Occipital lobe (tissue), 2 donors: ENCODE measurements around the gene COL4A1. TPM values are rescaled to one million over a fixed set of nuclear protein-coding genes. Genes with fewer than 3 reads are reported as not detected.

ENCODE experiments used
- DNase-seq: peaks from one replicate; lab custom pipeline; 2025; lab: John Stamatoyannopoulos, UW
- total RNA-seq: library from RNA; depleted of rRNA; stranded (reverse); fragments of >200 nt; gene quantifications from one replicate; pipeline ENCODE4 v1.2.3, GENCODE V29; 2014

COL4A1 gene
- total RNA-seq, 1 donor from 2014 or later, result 67.8 TPM

DNA sequence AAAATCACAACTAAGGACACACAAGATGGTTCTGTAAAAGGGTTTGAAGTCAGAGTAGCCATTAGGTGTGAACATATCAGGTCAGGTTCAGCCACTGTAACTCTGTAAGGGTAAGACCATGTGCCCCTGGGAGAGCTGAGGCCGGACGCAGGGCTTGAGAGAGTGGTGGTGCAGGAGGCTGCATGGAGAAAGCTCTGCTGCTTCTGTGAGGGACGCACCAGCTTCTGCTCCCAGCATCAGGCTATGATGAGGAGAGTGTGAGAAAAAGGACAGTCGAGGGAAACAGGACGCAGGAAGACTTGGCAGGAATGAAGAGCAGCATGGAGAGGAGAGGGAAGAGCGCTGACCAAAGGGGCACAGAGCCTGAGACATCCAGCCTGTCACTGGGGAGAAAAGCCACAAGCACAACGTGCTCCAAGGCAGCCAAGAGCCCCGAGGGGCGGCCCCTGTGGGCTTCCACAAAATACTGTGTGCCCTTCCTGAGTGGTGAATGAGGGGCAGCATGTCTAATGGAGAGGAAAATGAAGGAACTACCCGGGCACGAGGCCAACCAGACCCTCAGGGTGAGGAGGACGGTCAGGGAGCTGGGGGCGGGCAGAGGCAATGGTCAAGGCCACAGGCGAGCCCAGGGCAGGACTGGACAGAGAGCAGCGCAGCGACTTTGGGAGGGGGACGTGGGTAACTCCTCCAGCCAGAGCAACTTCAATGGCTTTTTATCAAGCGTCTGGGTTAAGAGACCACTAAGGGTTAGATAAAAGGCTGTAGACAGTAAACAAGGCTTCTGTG lies 107.7 kb downstream of the COL4A1 start:
- no peak for DNase-seq

DNA sequence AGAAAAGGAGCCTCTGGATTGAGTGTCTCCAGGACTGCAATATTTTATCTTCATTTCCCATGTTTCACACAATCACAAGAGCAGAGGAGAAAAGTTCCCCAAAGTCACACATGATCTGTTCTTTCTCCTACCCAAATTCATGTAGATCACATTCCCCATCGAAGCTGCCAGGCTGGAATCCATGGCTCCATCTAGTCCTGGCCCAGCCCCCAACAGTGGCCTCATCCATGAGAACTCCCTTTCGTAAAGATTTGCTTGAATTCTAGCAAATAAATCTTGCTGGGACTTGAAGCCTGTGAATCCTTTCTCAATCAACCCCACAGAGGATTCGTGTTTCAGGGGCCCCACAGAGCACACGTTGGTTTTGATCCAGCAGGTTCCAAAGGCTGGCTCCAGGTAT lies 109.5 kb downstream of the COL4A1 start:
- DNase-seq, result no peak

DNA sequence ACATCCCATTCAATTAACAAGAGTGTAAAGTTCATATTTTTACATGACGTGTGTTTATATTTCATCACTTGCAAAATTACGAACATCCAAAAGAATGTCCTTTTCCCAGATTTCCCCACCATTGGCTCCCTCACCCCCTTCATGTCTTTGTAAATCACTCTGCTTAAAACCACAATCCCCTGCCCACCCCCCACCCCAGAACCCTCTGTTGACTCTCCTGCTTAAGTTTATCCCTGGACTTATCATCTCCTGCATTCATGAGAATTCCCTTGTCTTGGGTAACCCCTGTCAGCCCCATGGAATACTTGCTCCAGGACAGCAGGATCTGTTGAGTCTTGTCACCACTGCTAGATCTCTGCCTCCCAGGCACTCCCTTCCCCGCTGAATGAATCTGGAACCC lies 109.9 kb downstream of the COL4A1 start:
- DNase-seq, result no peak

DNA sequence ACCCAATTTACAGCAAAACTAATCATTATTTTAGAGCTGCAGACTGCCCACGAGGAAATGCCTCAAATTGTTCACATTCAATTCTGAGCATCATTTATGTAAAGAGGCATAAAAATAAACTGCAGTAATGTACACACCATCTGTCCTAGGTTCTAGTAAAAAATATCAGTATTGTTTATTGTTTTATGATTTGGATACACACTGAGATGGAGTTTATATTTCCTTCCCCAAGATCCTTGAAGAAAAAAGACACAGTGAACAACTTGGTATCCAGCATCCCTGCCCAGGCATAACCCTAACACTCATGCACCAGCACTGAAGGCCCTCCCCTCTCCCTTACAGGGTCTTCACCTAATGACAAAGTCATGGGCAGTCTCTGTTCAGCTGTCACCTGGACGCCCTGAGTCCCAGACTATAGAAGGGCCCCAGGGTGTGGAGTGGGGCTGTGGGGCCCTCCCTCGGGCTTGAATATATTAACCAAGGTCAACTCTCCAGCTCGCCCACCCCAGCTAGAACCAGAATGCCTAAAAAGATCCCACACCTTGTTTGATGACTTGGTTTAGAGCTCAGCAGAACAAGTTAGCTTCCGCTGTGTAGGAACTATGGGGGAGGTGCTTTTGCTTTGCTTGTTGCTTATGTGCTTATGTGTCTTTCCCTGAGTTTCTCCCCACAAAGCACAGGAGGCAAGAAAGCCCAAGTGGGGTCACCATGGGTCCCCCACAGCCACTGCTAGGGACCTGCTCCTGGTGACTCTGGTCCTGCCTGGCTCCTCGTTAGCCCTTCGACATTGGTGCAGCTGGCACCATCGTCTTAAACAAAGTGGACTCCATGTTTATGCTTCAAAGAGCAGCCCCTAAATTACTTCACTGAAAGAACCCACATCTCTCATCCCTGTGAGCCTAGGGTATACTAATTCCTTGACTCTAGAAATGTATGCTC lies 111.1 kb downstream of the COL4A1 start:
- DNase-seq, result no peak

DNA sequence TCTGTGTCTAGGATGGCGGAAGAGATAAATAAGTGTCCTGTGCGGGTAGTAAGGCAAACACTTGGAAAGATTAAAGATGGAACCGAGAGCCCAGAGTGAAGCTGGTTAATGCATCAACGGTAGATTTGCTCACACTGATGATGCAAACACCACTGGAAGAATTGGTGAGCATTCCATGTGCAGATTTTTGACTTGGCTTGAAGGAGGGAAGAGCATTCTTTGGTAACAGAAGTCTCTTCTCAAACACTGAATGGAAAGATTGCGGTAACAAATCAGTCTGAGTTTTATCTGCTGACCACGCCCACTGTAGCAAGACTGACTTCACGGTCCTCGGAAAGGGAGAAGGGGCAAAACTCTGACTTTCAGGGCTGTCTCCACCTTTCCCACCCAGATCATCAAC lies 112.5 kb downstream of the COL4A1 start:
- no peak for DNase-seq

DNA sequence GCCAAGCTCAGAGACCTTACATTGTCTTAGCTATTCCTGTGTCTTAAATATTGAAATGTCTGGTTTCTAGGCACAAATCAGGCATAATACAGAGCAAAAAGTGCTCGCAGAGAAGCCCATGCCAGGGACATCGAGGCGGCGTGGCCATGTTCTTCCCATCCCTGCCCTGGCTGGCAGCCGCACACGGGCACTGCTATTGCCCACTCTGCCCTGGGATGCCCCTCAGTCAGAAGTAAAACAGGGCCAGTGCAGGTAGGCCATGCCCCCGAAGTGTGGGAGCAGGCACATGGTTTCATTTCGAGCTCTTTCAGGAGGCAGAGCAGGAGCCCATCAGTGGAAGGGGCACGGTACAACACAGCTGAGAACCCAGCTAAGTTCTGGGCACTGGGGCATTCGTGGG lies 113.5 kb downstream of the COL4A1 start:
- DNase-seq, result no peak

DNA sequence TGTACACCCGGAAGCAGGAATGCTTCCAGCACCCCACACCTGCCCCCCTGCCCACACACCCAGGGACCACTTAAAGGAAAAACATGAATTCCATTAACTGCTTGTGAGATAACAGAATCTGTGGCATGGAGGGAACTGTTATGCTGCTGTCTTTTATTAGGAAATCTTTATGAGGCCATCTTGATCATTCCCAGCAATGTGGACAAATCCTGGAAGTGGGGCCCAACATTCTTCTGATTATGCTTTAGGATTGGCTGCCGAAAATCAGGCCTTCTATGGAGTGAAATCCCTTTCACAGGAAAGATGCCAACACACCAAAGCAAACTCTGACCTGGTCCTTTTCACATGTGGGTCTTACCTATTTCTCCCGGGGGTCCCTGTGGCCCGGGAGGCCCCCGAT lies 114.5 kb downstream of the COL4A1 start:
- DNase-seq, result no peak

DNA sequence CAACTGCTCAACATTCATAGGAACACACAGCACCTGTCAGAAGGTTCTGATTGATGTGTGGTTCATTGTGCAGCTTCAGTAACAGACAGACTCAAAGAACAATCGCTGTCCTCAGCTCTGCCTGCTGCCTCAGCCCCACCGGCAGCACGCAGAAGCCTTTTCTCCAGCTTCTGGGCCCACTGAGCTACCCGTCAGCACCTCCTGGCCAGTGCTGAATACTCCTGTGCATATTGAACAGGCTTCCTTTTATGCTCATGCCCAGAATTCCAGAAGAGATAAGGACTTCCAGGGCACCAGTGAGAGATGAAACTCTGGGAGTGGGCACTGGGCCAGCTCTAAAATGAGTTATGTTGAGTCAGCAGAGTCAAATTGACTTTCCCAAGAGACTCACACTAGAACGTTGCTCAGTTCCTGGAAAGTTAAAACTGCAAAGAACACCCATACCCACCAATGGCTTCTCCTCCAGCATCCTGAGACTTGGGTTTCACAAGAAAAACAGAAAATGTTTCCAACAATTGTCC lies 119.3 kb downstream of the COL4A1 start:
- no peak for DNase-seq

DNA sequence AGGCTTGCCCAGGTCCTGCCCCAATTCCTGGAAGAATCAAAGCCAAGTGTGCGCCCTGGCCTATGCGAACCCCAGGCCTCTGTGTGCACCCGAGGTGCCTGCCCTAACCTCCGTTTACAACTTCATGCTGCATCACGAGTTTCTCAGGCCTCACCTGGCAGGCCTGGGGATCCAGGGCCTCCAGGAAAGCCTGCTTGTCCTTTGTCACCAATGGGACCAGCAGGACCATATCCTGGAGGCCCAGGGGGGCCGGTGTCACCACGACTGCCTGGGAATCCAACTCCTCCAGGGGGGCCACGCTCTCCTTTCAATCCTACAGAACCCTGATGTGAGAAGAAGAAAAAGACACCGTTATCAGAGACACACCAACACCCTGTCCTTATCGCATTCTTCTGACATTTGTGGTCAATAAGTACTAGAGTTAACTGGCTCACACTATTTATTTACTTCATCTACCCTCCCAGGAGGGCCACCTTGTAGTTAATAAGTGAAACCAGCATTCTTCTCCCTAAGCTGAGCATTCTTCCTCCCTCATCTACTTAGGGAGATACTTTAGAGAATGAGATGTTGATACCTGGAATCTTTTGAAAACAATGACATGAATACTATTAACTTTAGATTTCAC lies 120.6 kb downstream of the COL4A1 start:
- DNase-seq, result no peak

DNA sequence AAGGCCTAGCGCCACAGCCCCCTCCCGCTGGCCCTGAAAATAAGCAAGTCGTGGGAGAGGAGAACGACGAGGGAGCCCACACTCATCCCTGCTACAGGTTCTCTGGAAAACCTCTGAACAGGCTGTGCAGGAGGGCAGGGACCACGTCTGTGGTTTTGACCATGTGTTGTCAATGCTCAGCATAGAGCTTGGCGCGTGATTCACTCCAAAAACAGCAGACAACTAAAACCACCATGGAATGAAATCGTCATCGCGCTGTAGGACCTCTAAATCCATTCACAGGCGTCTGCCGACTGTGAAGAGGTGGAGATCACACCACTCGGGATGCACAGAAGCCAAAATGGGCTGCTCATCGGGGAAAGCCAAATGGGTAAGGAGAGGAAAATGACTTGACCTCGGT lies 121.3 kb downstream of the COL4A1 start:
- no peak for DNase-seq

DNA sequence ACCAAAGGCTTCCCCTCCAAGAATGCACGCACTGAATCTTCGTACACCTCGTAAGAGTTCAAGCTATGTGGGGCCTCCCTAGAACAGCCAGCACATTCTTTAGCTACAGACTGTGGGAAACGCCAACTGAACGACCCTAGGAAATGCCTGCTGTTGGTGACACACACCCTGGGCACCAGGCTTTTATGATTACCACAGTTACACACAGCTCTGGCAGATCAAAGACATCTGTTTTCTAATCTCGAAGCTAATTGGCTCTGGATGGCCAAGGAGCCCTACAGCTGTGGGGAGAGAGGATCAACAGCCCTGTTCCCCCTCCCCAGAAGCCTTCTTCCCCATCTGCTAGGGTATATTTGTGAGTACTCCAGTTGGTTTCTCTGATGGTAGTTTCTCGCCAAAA lies 123.0 kb downstream of the COL4A1 start:
- no peak for DNase-seq

DNA sequence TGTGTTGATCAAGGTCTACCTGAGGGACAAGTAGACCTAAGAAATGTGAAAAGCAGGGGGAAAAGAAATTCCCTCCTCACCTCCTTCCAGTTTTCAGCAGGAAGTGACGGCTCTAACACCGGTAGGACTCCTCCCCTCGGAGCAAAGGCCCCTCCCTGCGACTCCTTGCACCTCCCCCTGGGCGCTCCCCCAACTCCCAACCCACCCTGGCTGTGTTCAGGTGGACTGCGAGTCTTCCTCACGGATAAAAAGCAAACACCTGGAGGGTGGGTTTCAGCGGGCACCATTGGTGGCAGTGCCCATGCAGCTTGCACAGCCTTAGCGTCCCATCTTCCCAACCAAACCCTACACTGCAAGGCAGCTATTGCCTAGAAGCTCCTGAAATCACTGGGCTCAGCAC lies 124.5 kb downstream of the COL4A1 start:
- no peak for DNase-seq

DNA sequence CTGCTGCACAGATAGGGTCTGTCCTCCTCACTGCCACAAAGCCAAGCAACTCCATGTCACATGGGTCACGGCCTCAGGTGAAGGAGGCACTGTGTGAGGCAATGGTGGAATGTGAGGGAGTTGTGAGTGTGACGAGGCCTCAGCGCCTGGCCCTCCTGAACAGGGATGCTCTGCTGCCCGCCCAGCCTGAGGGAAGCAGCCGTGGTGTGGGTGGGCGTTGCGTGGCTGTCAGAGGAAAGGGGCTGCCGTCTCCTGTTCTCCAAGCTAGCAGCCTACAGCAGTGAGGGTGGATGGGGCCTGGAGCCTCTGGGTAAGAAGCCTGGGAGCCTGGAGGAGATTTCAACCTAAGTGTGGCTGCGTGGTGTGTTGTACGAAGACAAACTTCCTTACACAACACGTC lies 125.0 kb downstream of the COL4A1 start:
- no peak for DNase-seq

DNA sequence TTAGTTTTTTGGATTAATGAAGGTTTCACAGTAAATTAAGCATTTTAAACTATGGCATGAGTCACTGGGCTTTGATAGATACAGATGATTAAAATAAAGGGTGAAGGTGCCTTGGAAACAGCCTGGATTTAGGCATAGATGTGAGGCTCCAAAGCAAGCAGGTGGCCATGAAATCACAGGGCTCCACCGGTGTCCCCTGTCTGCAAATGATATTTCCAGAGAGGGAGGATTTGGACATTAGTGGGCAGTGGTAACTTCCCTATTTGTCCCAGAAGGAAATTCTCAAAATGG lies 127.2 kb downstream of the COL4A1 start:
- no peak for DNase-seq

DNA sequence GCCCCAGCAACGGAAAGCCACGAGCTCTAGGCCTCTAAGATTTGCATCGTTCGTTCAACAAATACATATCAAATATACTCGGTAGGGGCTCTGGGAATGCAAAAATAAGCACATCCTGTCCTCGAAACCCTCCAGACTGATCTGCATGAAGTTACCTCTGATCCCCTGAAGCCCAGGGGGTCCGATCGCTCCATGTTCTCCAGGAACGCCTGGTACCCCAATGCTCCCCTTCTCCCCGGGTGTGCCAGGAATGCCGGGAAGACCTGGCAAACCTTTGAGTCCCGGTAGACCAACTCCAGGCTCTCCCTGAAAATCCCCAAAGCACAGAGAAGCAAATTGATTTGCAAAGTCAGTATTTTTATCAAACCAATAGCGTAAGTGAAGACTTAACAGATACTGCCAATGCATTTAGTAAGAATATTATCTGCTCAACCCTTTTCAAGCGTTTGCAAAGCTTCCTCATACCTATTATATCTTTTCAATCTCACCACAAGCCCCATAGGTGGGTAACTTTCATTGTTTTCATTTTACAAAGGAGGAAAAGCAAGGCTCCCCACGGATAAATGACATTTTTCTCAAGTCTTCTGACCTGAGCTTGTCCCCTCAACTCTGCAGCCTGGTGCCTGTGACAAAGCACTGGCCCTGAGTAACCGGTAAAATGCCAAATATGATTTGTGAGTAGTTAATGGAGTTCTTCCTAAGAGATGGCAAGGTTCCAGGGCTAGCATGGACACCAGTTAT lies 127.7 kb downstream of the COL4A1 start:
- DNase-seq, result no peak

DNA sequence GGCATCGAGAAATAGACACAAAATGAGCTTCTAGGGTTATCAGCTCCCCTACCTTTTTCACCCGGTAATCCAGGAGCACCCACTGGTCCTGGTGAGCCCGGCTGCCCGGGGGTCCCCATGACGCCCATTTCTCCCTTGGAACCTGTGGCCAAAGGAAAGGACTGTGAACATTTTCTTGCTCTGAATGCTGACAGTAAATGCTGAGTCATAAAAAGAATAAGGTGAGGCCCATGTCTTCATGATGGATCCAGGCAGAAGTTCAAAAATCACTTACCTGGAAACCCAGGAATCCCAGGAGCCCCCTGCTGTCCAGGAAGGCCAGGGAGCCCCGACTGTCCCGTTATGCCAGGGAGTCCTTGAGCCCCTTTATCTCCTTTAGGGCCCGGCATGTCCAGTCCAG lies 129.2 kb downstream of the COL4A1 start:
- no peak for DNase-seq

DNA sequence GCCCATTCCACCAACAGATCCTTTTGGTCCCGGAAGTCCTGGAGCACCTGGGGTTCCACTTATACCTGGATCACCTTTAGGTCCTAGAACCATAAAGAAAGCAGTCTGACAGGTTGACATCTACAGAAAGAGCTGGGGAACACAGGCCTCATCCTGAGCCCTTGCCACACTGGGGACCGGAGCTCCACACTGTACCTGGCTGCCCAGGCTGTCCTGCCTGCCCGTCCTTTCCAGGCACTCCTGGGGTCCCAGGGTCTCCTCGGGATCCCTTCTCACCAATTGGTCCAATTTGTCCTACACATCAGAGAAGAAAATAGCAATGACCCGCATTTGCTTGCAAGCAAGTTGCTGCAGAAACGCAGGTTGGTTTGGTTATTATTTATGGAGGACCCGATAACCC lies 130.5 kb downstream of the COL4A1 start:
- no peak for DNase-seq

DNA sequence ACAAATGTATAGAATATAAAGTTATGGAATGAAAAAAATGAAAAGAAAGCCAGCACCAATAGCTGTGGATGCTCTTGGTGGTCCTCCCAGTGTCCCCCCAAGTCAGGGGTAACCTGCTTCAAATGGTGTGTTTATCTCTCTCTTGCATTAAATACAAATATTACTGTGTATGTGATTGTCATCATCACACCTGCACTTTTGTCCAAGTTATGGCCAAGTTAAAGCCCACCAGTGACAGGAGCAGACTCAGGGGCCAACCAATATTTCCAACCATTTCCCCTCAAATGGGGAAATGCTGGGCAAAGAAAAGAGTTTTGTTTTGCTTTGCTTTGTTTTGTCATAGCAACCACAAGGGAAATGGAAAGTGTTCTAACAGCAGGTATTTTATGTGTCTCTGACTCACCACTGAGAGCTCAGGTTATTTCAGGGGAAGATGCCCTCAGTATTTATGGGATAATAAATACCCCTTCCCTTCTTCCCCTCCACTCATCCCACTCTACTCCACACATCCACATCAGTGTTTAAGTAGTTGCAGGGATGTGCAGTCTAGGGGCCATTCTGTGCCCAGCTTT lies 133.6 kb downstream of the COL4A1 start:
- DNase-seq, result no peak

DNA sequence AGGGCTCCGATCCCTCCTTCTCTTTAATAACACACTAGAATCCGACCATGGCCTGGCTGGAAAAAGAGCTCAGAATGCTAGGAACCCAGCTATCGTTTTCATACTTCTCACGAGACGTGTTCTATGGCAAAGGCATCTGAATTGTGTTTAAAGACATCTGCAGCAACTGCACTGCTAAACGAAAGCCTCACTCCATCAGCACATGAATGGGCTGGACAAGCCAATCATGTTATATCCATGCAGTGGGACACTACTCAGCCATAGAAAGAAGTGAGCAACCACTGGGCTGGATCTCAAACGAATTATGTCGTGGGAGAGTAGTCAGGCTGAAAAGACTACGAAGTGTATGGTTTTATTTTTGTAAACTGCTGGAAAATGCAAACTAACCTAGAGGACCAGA lies 136.1 kb downstream of the COL4A1 start:
- no peak for DNase-seq

DNA sequence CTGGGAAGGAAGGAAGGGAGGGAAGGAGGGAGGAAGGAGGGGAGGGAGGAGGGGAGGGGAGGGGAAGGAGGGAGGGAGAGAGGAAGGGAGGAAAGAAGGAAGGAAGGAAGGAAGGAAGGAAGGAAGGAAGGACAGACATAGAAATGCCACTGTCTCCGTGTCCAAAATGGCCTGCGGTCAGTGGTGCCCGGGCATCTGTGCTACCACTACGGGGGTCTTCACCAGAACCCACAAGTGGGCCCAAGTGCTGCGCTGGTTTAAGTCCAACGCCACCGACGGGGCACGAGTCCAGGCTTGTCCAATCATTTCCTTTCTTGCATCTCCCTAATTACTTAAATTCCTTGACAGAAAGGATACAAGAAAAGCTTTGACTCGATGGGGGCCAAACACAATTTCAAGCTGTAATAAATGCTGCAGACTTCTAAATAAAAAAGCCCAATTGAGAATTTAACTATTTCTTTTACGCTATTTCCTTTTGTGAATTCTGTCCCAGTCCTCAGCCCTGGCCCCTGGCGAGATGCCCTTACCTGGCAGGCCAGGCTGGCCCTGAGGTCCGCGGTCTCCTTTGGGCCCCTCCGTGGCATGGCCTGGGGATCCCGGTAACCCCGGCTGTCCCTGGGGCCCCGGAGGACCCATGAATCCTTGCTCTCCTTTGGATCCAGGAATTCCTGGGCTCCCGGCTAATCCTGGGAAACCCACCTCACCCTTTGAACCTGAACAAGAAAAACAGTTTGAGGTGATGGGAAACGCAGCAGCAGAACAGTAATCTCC lies 136.8 kb downstream of the COL4A1 start:
- no peak for DNase-seq
